ENCODE measurements around the gene PIK3IP1. TPM values are rescaled to one million over a fixed set of nuclear protein-coding genes. Genes with fewer than 3 reads are reported as not detected.

The PIK3IP1 gene
- total and polyA plus RNA-seq, 4 donors = 17.1 to 38.9 (median 23.7) TPM

GRCh38 chr22:31272522-31273446 lies 19.5 kb downstream of the PIK3IP1 start:
- H3K4me1 ChIP-seq (ENCODE audit: control insufficient read depth, insufficient read depth, low read length) = peaks cover 4% of the 10 kb centered on the region
- peak in 4 of 6 donors; percentile 48 to 92 (median 74) for DNase-seq (ENCODE audit: low read depth in 4 of 6, low spot score in 6 of 6)
- H3K36me3 ChIP-seq (ENCODE audit: control insufficient read depth, insufficient read depth, low read length) = peaks cover 37% of the 10 kb centered on the region
- H3K4me3 ChIP-seq (ENCODE audit: low read depth, low read length) = no peak overlapping the region
- no peaks in the 10 kb centered on the region for H3K9me3 ChIP-seq (ENCODE audit: control insufficient read depth, insufficient read depth, low read length)
- 72% methylated on average over 15 of the region's 15 CpGs for WGBS (ENCODE audit: insufficient coverage)
- no peak overlapping the region for H3K27ac ChIP-seq (ENCODE audit: low read depth, low read length)
- no peaks in the 10 kb centered on the region for H3K27me3 ChIP-seq (ENCODE audit: control insufficient read depth, insufficient read depth, low read length)

GRCh38 chr22:31271485-31271884 lies 20.8 kb downstream of the PIK3IP1 start:
- WGBS (ENCODE audit: insufficient coverage) = 67% methylated on average over 2 of the region's 3 CpGs

GRCh38 chr22:31271026-31271425 lies 21.3 kb downstream of the PIK3IP1 start:
- peaks cover 43% of the 10 kb centered on the region for H3K36me3 ChIP-seq (ENCODE audit: control insufficient read depth, insufficient read depth, low read length)
- WGBS (ENCODE audit: insufficient coverage) = 92% methylated on average over 3 of the region's 4 CpGs

More at GRCh38 chr22:31271485-31271884, 20.8 kb downstream of the PIK3IP1 start:
- Histone ChIP-seq H3K27ac (ENCODE audit: low read depth, low read length) (no peak overlapping the region), H3K4me1 (ENCODE audit: control insufficient read depth, insufficient read depth, low read length) (peaks cover 4% of the 10 kb centered on the region), H3K36me3 (ENCODE audit: control insufficient read depth, insufficient read depth, low read length) (peaks cover 39% of the 10 kb centered on the region), H3K27me3 (ENCODE audit: control insufficient read depth, insufficient read depth, low read length) (no peaks in the 10 kb centered on the region), H3K9me3 (ENCODE audit: control insufficient read depth, insufficient read depth, low read length) (no peaks in the 10 kb centered on the region), H3K4me3 (ENCODE audit: low read depth, low read length) (no peak overlapping the region)
- no peak for DNase-seq (ENCODE audit: low read depth in 4 of 6, low spot score in 6 of 6)

GRCh38 chr22:31269892-31270579 lies 22.3 kb downstream of the PIK3IP1 start:
- Histone ChIP-seq H3K27ac (ENCODE audit: low read depth, low read length) (no peak overlapping the region), H3K4me1 (ENCODE audit: control insufficient read depth, insufficient read depth, low read length) (peaks cover 4% of the 10 kb centered on the region), H3K9me3 (ENCODE audit: control insufficient read depth, insufficient read depth, low read length) (no peaks in the 10 kb centered on the region), H3K36me3 (ENCODE audit: control insufficient read depth, insufficient read depth, low read length) (peaks cover 40% of the 10 kb centered on the region), H3K4me3 (ENCODE audit: low read depth, low read length) (no peak overlapping the region), H3K27me3 (ENCODE audit: control insufficient read depth, insufficient read depth, low read length) (no peaks in the 10 kb centered on the region)
- WGBS (ENCODE audit: insufficient coverage) = 59% methylated on average over 2 of the region's 3 CpGs
- no peak for DNase-seq (ENCODE audit: low read depth in 4 of 6, low spot score in 6 of 6)

More at GRCh38 chr22:31271026-31271425, 21.3 kb downstream of the PIK3IP1 start:
- H3K4me3 ChIP-seq (ENCODE audit: low read depth, low read length) = no peak overlapping the region
- no peaks in the 10 kb centered on the region for H3K9me3 ChIP-seq (ENCODE audit: control insufficient read depth, insufficient read depth, low read length)
- no peak for DNase-seq (ENCODE audit: low read depth in 4 of 6, low spot score in 6 of 6)
- H3K27me3 ChIP-seq (ENCODE audit: control insufficient read depth, insufficient read depth, low read length) = no peaks in the 10 kb centered on the region
- peaks cover 4% of the 10 kb centered on the region for H3K4me1 ChIP-seq (ENCODE audit: control insufficient read depth, insufficient read depth, low read length)
- H3K27ac ChIP-seq (ENCODE audit: low read depth, low read length) = no peak overlapping the region

- WGBS (ENCODE audit: insufficient coverage) = no CpG with 5 or more reads among the region's 2 CpGs
- no peak overlapping the region for H3K4me3 ChIP-seq (ENCODE audit: low read depth, low read length)
- H3K4me1 ChIP-seq (ENCODE audit: control insufficient read depth, insufficient read depth, low read length) = peaks cover 4% of the 10 kb centered on the region
- no peaks in the 10 kb centered on the region for H3K9me3 ChIP-seq (ENCODE audit: control insufficient read depth, insufficient read depth, low read length)
- peaks cover 42% of the 10 kb centered on the region for H3K36me3 ChIP-seq (ENCODE audit: control insufficient read depth, insufficient read depth, low read length)
- H3K27ac ChIP-seq (ENCODE audit: low read depth, low read length) = no peak overlapping the region
- DNase-seq (ENCODE audit: low read depth in 4 of 6, low spot score in 6 of 6) = no peak
- H3K27me3 ChIP-seq (ENCODE audit: control insufficient read depth, insufficient read depth, low read length) = no peaks in the 10 kb centered on the region
These were observed 24.0 kb downstream of the PIK3IP1 start for GRCh38 chr22:31268281-31268680.

- no peak for DNase-seq (ENCODE audit: low read depth in 4 of 6, low spot score in 6 of 6)
- Histone ChIP-seq H3K36me3 (ENCODE audit: control insufficient read depth, insufficient read depth, low read length) (peaks cover 56% of the 10 kb centered on the region), H3K9me3 (ENCODE audit: control insufficient read depth, insufficient read depth, low read length) (no peaks in the 10 kb centered on the region), H3K4me3 (ENCODE audit: low read depth, low read length) (no peak overlapping the region), H3K27me3 (ENCODE audit: control insufficient read depth, insufficient read depth, low read length) (no peaks in the 10 kb centered on the region), H3K4me1 (ENCODE audit: control insufficient read depth, insufficient read depth, low read length) (peaks cover 4% of the 10 kb centered on the region), H3K27ac (ENCODE audit: low read depth, low read length) (no peak overlapping the region)
- WGBS (ENCODE audit: insufficient coverage) = 90% methylated on average over 4 of the region's 6 CpGs
These were observed 28.2 kb downstream of the PIK3IP1 start for GRCh38 chr22:31263896-31264640.

- Histone ChIP-seq H3K9me3 (ENCODE audit: control insufficient read depth, insufficient read depth, low read length) (no peaks in the 10 kb centered on the region), H3K36me3 (ENCODE audit: control insufficient read depth, insufficient read depth, low read length) (peaks cover 56% of the 10 kb centered on the region), H3K4me3 (ENCODE audit: low read depth, low read length) (no peak overlapping the region), H3K27ac (ENCODE audit: low read depth, low read length) (no peak overlapping the region), H3K27me3 (ENCODE audit: control insufficient read depth, insufficient read depth, low read length) (no peaks in the 10 kb centered on the region), H3K4me1 (ENCODE audit: control insufficient read depth, insufficient read depth, low read length) (peaks cover 4% of the 10 kb centered on the region)
- WGBS (ENCODE audit: insufficient coverage) = 75% methylated on average over 13 of the region's 13 CpGs
- DNase-seq (ENCODE audit: low read depth in 4 of 6, low spot score in 6 of 6) = peak in 1 of 6 donors; percentile 21
These were observed 29.8 kb downstream of the PIK3IP1 start for GRCh38 chr22:31262312-31263133.

- Histone ChIP-seq H3K9me3 (ENCODE audit: control insufficient read depth, insufficient read depth, low read length) (no peaks in the 10 kb centered on the region), H3K4me3 (ENCODE audit: low read depth, low read length) (no peak overlapping the region), H3K27me3 (ENCODE audit: control insufficient read depth, insufficient read depth, low read length) (no peaks in the 10 kb centered on the region), H3K36me3 (ENCODE audit: control insufficient read depth, insufficient read depth, low read length) (peaks cover 42% of the 10 kb centered on the region), H3K4me1 (ENCODE audit: control insufficient read depth, insufficient read depth, low read length) (peaks cover 4% of the 10 kb centered on the region), H3K27ac (ENCODE audit: low read depth, low read length) (no peak overlapping the region)
- WGBS (ENCODE audit: insufficient coverage) = 100% methylated on average over 3 of the region's 3 CpGs
- no peak for DNase-seq (ENCODE audit: low read depth in 4 of 6, low spot score in 6 of 6)
These were observed 31.8 kb downstream of the PIK3IP1 start for GRCh38 chr22:31260474-31260856.
